A549 treated with Hydrocortisone at 1 μM for 4 hours (cell line): ENCODE measurements around the gene F7. TPM values are rescaled to one million over a fixed set of nuclear protein-coding genes. Genes with fewer than 3 reads are reported as not detected.

ENCODE experiments used
- total RNA-seq: library from RNA; stranded (reverse); fragments of 200-300 nt; extraction: Qiagen RNA extraction; gene quantifications from 5 replicates; pipeline ENCODE4 v1.2.3, GENCODE V29; 2022

F7 gene
- 0.07 to 0.13 TPM (median 0.08 TPM) in 5 replicates for total RNA-seq

DNA sequence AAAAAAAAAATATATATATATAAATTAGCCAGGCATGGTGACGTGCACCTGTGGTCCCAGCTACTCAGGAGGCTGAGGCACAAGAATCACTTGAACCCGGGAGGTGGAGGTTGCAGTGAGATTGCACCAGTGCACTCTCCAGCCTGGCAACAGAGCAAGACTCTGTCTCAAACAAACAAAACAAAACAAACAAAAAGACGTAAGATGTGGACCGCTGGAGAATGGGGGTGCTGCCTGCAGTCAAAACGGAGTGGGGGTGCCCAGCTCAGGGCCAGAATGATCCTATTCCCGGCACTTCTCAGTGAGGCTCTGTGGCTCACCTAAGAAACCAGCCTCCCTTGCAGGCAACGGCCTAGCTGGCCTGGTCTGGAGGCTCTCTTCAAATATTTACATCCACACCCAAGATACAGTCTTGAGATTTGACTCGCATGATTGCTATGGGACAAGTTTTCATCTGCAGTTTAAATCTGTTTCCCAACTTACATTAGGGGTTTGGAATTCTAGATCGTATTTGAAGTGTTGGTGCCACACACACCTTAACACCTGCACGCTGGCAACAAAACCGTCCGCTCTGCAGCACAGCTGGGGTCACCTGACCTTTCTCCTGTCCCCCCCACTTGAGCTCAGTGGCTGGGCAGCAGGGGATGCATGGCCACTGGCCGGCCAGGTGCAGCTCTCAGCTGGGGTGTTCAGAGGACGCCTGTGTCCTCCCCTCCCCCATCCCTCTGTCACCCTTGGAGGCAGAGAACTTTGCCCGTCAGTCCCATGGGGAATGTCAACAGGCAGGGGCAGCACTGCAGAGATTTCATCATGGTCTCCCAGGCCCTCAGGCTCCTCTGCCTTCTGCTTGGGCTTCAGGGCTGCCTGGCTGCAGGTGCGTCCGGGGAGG lies at the start of gene F7:
F7 (plus strand) TSS at position 760 of the 889 bp plus-strand sequence; CDS start at position 811, 51 bp downstream.

DNA sequence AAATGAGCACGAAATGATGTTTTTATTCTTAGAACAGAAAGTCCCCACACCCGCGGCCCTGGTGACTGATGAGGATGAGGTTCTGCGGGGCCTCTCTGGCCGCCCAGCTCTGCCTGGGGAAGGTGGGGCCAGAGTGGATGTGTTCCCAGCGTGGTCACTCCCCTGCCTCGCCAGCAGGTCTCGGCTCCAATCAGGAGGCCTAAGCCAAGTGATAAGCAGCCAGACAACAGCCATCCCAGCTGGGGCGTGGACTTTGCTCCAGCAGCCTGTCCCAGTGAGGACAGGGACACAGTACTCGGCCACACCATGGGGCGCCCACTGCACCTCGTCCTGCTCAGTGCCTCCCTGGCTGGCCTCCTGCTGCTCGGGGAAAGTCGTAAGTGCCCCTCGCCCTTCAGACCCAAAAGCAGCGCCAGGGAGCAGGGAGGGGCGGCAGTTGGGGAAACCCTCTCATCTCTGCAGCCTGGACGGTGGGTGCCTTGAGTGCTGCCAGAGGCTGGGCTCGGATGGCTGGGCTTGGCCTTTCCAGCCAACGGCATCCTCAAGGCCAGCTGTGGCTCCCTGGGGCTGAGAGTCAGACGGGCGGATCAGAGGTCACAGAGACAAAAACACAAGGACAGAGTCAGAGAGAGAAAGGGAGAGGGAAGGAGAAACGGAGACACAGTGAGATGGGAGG lies 17.1 kb downstream of the F7 start, which contains the start of gene F10:
F10 (plus strand) TSS at position 250 of the 676 bp plus-strand sequence; CDS start at position 307, 57 bp downstream.

DNA sequence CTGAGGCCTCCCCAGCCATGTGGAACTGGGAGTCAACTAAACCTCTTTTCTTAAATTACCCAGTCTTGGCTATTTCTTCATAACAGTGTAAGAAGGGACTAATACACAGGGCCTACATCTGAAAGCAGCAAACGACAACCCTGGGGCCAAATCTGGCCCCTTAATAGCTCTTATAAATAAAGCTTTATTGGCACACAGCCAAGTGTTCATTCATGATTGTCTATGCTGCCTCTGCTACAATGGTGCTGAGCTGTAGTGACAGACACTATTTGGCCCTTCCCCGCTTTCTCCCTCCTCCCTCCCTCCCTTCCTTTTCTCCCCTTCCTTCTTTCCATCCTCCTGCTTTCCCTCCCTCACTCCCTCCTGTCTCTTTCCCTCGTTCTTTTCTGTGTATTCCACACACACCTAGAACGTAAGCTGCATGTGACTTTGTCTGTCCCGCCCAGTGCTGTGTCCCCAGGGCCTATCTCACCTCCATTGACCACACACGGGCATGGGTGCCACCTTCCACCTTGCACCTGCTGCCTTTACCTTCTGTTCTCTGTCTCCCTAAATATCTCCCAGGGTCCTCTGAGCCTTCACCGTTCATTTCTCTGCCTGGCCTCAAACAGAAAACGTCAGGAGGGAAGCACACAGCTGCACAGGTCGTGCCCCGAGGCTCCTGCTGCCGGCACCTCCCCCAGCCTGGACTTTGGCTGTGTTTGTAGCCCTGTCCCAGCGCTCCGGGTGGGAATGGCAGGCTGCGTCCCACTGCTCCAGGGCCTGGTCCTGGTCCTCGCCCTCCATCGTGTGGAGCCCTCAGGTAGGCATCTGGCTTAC lies 52.5 kb downstream of the F7 start, which contains the start of gene PROZ:
PROZ (plus strand) TSS at position 720 of the 819 bp plus-strand sequence; CDS start at position 733, 13 bp downstream.

Other genes starting within 250 kb of the F7 start
- gene MCF2L, start 136.6 kb upstream of the F7 start, total RNA-seq, result 0.31 to 0.61 TPM (median 0.44 TPM) in 5 replicates
- 0.31 TPM in 1 of 5 replicates, not detected in the others for gene F10, start 17.0 kb downstream of the F7 start, total RNA-seq
- not detected in 5 replicates for gene PROZ, start 52.9 kb downstream of the F7 start, total RNA-seq
- 38.5 to 43.4 TPM (median 39.9 TPM) in 5 replicates for gene PCID2, start 102.9 kb downstream of the F7 start, total RNA-seq
- gene CUL4A, start 103.8 kb downstream of the F7 start, total RNA-seq, result 48.5 to 62.1 TPM (median 51.8 TPM) in 5 replicates
- gene LAMP1, start 191.4 kb downstream of the F7 start, total RNA-seq, result 82.9 to 92.9 TPM (median 89.0 TPM) in 5 replicates